ENCODE data around the gene IL2RA.

DNA sequence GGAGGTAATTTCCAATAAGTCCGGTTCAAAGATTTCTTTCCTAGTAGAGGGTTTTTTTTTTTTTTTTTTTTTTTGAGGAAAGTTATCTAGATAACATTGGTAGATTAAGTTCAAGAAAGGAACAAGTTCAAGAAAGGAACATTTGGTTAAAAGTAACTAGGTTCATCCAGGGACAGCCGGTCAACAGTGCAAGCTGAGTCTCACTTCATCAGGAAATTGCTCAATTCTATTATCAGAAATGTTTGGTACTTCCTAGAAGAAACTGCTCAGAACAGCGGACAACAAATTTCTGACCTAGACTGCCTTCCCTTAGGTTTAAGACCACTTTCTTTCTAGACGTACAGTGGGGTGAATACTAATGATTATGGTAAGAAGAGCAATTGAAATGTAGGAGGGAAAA is 3.7 kb upstream of the IL2RA start:
- TF ChIP-seq, protein P1, sequence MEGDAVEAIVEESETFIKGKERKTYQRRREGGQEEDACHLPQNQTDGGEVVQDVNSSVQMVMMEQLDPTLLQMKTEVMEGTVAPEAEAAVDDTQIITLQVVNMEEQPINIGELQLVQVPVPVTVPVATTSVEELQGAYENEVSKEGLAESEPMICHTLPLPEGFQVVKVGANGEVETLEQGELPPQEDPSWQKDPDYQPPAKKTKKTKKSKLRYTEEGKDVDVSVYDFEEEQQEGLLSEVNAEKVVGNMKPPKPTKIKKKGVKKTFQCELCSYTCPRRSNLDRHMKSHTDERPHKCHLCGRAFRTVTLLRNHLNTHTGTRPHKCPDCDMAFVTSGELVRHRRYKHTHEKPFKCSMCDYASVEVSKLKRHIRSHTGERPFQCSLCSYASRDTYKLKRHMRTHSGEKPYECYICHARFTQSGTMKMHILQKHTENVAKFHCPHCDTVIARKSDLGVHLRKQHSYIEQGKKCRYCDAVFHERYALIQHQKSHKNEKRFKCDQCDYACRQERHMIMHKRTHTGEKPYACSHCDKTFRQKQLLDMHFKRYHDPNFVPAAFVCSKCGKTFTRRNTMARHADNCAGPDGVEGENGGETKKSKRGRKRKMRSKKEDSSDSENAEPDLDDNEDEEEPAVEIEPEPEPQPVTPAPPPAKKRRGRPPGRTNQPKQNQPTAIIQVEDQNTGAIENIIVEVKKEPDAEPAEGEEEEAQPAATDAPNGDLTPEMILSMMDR (conservative IDR thresholded peaks at IDR 0.05; ENCODE audit: low read depth in 2 of 2) = no peak
- no peak for TF ChIP-seq CREB1 (CRISPR knock-in tag; IDR thresholded peaks at IDR 0.05; ENCODE audit: low read depth)
- TF ChIP-seq, protein P2, sequence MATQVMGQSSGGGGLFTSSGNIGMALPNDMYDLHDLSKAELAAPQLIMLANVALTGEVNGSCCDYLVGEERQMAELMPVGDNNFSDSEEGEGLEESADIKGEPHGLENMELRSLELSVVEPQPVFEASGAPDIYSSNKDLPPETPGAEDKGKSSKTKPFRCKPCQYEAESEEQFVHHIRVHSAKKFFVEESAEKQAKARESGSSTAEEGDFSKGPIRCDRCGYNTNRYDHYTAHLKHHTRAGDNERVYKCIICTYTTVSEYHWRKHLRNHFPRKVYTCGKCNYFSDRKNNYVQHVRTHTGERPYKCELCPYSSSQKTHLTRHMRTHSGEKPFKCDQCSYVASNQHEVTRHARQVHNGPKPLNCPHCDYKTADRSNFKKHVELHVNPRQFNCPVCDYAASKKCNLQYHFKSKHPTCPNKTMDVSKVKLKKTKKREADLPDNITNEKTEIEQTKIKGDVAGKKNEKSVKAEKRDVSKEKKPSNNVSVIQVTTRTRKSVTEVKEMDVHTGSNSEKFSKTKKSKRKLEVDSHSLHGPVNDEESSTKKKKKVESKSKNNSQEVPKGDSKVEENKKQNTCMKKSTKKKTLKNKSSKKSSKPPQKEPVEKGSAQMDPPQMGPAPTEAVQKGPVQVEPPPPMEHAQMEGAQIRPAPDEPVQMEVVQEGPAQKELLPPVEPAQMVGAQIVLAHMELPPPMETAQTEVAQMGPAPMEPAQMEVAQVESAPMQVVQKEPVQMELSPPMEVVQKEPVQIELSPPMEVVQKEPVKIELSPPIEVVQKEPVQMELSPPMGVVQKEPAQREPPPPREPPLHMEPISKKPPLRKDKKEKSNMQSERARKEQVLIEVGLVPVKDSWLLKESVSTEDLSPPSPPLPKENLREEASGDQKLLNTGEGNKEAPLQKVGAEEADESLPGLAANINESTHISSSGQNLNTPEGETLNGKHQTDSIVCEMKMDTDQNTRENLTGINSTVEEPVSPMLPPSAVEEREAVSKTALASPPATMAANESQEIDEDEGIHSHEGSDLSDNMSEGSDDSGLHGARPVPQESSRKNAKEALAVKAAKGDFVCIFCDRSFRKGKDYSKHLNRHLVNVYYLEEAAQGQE (IDR thresholded peaks at IDR 0.05; ENCODE audit: unreplicated experiment) = no peak
- no peak for TF ChIP-seq EZH2 (IDR thresholded peaks at IDR 0.05; ENCODE audit: low read depth, unreplicated experiment)
- no peak for TF ChIP-seq EZH2phosphoT487 (IDR thresholded peaks at IDR 0.05; ENCODE audit: unreplicated experiment)
- TF ChIP-seq POLR2AphosphoS5 (IDR thresholded peaks at IDR 0.05; ENCODE audit: low read depth) = no peak
- no peak for TF ChIP-seq ZNF331 (CRISPR knock-in tag; IDR thresholded peaks at IDR 0.05; ENCODE audit: low read depth)
- TF ChIP-seq NANOG (IDR thresholded peaks at IDR 0.05; ENCODE audit: borderline replicate concordance) = no peak
- no peak for TF ChIP-seq JUNB (IDR thresholded peaks at IDR 0.05; ENCODE audit: unreplicated experiment)
- TF ChIP-seq STAT1 (IDR thresholded peaks at IDR 0.05; ENCODE audit: unreplicated experiment) = no peak

Measured in GM23338 (cell line).